ENCODE results near the gene SCML1. TPM values are rescaled to one million over a fixed set of nuclear protein-coding genes. Genes with fewer than 3 reads are reported as not detected.
A peak's percentile ranks its signal among the peaks of the same experiment; 100 is the strongest.

SCML1 gene
- total RNA-seq, 1 experiment from 2014 or later = 1.6 TPM

DNA sequence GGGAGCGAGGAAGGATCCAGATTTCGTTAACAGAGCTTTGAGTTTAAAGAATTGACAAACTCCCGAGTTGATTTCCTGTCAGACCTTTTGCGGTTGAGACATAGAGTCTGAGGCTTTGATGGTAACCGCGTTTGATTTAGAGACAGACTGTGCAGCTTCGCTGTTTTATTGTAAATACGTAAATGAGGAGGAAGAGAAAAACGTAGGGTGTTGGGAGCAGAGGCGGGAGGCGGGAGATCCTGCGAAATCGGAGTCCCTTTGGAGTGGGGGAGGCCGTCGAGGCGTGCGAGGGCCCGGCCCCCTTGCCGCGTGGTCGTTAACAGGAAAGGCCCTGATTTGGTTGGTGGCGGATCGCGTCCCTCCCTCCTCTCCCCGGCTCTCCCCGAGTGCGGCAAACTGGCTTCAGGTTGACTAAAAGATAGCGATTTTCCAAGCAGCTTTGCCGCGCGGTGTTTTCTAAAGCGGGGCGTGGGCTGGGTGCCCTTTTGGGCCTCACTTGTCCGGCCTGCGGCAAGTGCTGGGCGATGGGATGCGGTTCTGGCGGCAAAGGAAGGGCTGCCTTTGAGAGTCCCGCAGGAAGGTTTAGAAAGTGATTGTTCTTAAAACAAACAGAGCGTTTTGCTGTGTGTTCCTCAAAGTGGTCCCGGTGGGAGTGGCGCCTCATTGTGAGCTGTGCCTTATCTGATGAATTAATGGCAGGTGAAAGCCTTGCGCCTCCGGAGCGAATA lies 857 bp downstream of the SCML1 start:
- no peak overlapping the region for H2AK5ac ChIP-seq (ENCODE audit: insufficient read length, low read length)
- H3K18ac ChIP-seq (ENCODE audit: insufficient read length, low read depth, low read length) = no peak overlapping the region
- DNase-seq = peak; percentile 41
- peak overlapping the region; percentile 4 for H3K4me2 ChIP-seq (ENCODE audit: insufficient read depth, insufficient read length, low read length)
- H3K4me3 Mint-ChIP-seq = peak overlapping the region; percentile 53 to 77
- no peak for TF ChIP-seq CTCF (conservative IDR thresholded peaks at IDR 0.05)
- no peaks in the 10 kb centered on the region for H3K79me2 ChIP-seq (ENCODE audit: insufficient read depth, low read length)
- peaks cover 0 to 10% of the 10 kb centered on the region in 2 experiments; a peak in 1 of 5 replicates for H3K9me3 Mint-ChIP-seq
- H3K9me3 ChIP-seq (ENCODE audit: control insufficient read depth, low read depth, low read length) = no peaks in the 10 kb centered on the region
- no peaks in the 10 kb centered on the region for H3K4me1 ChIP-seq (ENCODE audit: insufficient read depth, low read length)
- H4K8ac ChIP-seq (replicated peaks; ENCODE audit: insufficient read length, low read depth, low read length) = no peak overlapping the region
- WGBS (ENCODE audit: extremely low coverage, insufficient read length, low lambda C conversion rate) = no CpG with 5 or more reads among the region's 45 CpGs
- H3K14ac ChIP-seq (ENCODE audit: insufficient read depth, low read length) = no peak overlapping the region
- no peak overlapping the region for H2BK12ac ChIP-seq (ENCODE audit: insufficient read length, low read depth, low read length)
- no peak overlapping the region for H3K27ac ChIP-seq (ENCODE audit: insufficient read length, low read depth, low read length)
- no peak overlapping the region for H3K23ac ChIP-seq (ENCODE audit: insufficient read length, low read depth, low read length)
- H3K56ac ChIP-seq (ENCODE audit: insufficient read length, low read depth, low read length) = no peak overlapping the region
- no peak overlapping the region for H2BK15ac ChIP-seq (ENCODE audit: low read depth, low read length)
- H3K27me3 ChIP-seq (ENCODE audit: insufficient read depth, low read length) = no peaks in the 10 kb centered on the region
- peak overlapping the region; percentile 13 for H3K9ac ChIP-seq (ENCODE audit: extremely low read depth, insufficient read length, low read length)
- H3K23me2 ChIP-seq (ENCODE audit: insufficient read length, low read depth, low read length, poor library complexity, severe bottlenecking) = peaks cover 8% of the 10 kb centered on the region
- no peak overlapping the region for H2AFZ ChIP-seq (ENCODE audit: low read length)
- no peak overlapping the region for H4K91ac ChIP-seq (ENCODE audit: insufficient read length, low read depth, low read length)
- no peak overlapping the region for H2BK20ac ChIP-seq (ENCODE audit: low read depth, low read length, poor library complexity, severe bottlenecking)
- H3K79me1 ChIP-seq (ENCODE audit: insufficient read depth, low read depth, low read length, poor library complexity, severe bottlenecking) = no peaks in the 10 kb centered on the region
- H4K5ac ChIP-seq (ENCODE audit: insufficient read length, low read depth, low read length) = no peak overlapping the region
- H3T11ph ChIP-seq (ENCODE audit: low read length) = no peak overlapping the region
- H3K4ac ChIP-seq (ENCODE audit: low read depth, low read length) = no peak overlapping the region
- H3K27ac Mint-ChIP-seq = no peak overlapping the region
- H4K20me1 ChIP-seq (ENCODE audit: control insufficient read depth, insufficient read depth, insufficient read length) = no peaks in the 10 kb centered on the region
- peaks cover 36% of the 10 kb centered on the region for H3K27me3 Mint-ChIP-seq (ENCODE audit: low read depth)
- no peaks in the 10 kb centered on the region for H3K36me3 Mint-ChIP-seq (ENCODE audit: insufficient read depth in 1 of 3, low read depth in 3 of 3)
- H2BK120ac ChIP-seq (ENCODE audit: low read depth, low read length, poor library complexity, severe bottlenecking) = no peak overlapping the region
- H2BK5ac ChIP-seq (ENCODE audit: insufficient read length, low read length) = no peak overlapping the region
- peaks cover 6 to 20% of the 10 kb centered on the region in 2 experiments; a peak in 3 of 4 replicates for H3K4me1 Mint-ChIP-seq
